HG03108 (cell line): Measurements from ENCODE around the gene PSMD2.
A peak's percentile ranks its signal among the peaks of the same experiment; 100 is the strongest.
"Not testable (repeated sequence)": the region's sequence is repeated elsewhere in the genome, so short reads cannot be mapped to it uniquely, and the experiment has no call there.

ENCODE experiments used
- ATAC-seq: cut with Tn5 transposase; IDR thresholded peaks from one replicate; pipeline ENCODE4 v1.9.1; 2021; ENCODE audit warnings: moderate library complexity; ENCODE audit not compliant: unreplicated experiment

PSMD2 gene

DNA sequence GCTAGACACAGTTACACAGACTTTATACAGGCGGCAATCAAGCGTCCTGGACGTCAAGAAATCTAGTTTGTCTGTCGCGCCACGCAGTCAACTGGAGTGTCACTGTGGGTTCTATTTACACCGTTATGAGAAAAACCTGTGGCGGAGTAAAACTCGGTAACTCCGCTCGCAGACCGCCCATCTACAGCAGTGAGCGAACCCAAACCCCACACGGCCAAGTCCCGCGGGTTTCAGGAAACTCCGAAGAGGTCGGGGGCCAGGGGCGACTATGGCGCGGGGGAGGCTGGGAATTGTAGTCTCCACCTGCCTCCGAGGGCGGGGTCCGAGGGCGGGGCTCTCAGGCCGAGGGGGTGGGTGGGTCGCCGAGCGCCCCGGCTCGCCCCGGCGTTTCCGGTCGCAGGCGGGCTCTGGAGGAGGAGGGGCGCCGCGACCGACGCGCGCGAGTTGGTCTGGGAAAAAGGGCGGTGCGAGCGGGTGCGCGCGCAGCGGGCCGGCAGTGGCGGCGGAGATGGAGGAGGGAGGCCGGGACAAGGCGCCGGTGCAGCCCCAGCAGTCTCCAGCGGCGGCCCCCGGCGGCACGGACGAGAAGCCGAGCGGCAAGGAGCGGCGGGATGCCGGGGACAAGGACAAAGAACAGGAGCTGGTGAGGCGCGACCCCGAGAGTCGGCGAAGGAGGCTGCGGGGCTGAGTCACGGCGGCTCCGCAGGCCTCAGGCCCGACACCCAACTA is at the start of gene PSMD2:
TSS of gene PSMD2 (plus strand) at position 483 of the 729 bp plus-strand sequence. CDS start at position 509, 26 bp downstream.
- peak; percentile 93 for ATAC-seq

DNA sequence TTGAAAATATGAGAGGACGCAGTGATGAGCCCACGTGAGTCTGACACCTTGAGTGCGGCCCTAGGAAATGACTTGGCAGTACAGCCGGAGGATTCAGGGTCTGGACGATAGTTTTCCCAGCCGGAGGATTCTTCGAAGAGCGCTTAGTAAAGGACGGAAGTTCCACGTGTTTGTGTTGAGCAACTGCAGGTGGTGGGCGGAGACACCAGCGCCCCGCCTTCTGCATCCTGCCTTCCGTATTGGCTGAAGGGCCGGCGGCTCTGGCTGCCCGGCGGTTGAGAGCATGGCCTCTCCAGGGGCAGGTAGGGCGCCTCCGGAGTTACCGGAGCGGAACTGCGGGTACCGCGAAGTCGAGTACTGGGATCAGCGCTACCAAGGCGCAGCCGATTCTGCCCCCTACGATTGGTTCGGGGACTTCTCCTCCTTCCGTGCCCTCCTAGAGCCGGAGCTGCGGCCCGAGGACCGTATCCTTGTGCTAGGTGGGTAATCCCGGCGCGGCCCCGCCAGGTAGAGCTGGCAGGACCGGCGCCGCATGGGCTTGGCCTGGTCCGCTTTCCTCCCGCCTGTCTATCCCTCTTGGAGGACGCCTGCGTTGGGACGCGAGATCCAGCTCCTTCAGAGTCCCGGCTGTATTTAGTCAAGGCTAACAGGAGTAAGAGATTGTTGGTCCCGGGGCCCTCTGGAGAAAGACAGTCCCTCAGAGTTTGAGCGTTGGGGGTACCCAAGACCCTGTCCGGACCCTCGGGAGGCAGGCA is 49.5 kb upstream of the PSMD2 start, which contains the start of gene EEF1AKMT4:
TSS of gene EEF1AKMT4 (plus strand) at position 261 of the 755 bp plus-strand sequence. CDS start at position 284, 23 bp downstream.
- peak; percentile 89 for ATAC-seq

DNA sequence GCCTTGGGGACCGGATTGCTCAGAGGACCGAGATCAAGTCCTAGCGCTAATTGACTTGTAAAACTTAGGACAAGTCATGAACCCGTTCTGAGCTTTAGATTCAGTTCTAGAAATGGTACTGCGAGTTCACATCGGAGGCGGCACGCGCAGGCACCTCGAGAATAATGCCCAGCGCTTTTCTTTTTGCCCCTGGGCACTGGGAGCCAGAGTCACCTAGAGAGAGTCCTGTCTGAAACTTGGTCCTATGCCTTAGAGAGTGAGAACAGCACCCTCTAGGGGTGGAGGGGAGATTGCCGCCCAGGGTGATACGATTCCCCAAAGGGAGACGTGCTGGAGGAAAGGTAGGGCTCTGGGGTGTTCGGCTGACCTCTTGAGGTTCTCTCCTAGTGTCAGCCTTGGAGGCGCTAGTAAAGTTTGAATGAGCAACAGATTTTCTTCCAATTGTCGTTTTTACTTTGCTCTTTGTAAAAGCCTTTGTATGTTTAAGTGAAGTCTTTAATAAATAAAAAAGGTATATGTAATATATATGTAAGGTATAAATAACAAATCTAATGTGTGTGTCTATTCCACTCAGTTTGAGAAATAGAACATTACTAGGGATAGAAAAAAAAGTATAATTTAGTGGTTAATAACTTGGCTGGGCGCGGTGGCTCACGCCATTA is 48.7 kb upstream of the PSMD2 start:
- ATAC-seq: peak; percentile 72

DNA sequence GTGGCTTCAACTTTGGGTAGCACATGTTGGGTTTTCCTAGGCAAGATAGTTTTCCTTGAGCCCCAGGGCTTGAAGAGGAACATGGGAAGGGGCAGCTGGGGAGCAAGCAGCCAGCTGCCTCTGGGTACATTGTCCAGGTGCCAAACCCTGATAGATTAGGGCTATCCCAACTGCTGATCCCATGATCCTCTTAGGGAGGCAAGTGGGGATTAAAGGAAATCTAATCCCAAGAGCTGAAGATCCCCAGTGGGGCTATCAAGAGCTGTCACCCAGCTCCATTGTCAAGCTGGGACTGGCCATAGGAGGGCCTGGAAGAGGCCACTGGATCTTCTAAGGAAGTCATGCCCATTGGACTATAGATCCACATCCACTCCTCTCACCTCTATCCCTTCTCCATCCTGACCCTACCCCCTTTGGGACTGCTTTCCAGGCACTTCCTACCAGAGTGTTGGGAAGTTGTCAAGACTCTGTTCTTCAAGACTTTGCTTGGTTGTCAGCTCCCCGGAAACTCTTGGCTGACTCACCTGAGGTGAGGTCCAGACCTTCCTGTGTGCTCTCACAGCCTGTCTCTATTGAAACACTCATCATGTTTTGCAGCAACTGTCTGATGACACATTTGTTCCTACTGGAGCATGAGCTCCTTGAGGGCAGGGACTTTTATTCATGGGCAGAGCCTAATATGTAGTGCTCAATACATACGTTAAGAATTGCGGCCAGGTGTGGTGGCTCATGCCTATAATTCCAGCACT is 43.6 kb upstream of the PSMD2 start:
- no peak for ATAC-seq

DNA sequence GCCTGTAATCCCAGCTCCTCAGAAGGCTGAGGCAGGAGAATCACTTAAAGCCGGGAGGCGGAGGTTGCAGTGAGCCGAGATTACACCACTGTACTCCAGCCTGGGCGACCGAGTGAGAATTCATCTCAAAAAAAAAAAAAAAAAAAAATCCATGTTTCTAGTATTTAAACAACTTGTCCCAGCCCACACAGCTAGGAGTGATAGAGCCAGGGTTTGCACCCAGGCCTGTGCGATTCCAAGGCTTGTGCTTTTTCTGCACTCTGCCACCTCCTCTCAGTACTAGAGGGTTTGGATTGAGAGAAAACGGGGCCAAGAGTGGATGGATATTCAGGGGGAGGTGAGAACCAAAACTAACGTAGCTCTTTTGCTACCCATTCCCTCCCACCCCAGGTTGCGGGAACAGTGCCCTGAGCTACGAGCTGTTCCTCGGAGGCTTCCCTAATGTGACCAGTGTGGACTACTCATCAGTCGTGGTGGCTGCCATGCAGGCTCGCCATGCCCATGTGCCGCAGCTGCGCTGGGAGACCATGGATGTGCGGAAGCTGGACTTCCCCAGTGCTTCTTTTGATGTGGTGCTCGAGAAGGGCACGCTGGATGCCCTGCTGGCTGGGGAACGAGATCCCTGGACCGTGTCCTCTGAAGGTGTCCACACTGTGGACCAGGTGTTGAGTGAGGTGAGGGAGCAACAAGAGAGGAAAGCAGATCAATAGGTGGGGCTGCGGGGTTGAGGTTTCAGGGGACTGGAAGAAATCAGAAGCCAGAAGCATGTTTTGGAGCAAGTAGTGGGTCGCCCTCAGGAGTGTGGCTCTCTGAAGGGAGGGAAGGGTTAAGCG is 41.7 kb upstream of the PSMD2 start:
- no peak for ATAC-seq

DNA sequence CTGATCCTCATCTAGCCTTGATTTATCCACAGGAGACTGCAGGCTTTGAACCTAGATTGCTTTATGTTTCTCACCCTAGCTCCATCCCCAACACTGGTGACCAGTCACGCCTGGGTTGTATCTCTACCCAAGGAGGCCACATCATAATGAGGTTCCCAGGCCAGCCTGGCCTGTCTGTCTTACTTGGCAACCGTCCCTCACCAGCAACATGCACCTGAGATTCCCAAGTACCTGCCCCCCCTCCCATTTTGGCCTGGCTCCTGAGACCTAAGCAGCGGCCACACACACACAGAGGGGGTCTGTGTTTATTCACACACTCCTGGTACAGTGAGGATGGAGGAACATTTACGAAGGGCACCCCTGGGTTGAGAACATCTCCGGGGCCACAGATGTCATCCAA is 40.1 kb upstream of the PSMD2 start:
- no peak for ATAC-seq

DNA sequence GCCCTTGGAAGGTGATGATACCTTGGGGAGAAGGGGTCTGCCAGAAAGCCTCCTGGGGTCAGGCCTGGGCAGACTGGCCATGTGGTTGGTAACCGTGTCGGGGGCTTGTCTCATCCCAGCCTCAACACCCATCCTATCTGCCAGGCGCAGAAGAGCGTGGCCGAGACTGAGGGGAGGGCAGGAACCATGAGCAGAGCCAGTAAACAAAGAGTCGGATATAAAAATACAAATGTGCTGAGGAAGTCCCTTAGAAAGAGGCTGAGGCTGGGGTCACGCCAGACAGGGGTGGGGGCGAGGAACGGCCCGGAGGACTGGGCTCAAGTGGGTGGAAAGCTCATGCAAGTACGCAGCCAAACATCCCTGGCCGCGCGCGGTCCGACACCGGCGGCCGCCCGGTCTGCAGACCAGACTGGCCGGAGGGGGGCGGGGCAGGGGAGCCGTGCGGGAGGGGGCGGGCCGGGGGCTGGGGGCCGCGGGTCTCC is 39.6 kb upstream of the PSMD2 start:
- no peak for ATAC-seq

DNA sequence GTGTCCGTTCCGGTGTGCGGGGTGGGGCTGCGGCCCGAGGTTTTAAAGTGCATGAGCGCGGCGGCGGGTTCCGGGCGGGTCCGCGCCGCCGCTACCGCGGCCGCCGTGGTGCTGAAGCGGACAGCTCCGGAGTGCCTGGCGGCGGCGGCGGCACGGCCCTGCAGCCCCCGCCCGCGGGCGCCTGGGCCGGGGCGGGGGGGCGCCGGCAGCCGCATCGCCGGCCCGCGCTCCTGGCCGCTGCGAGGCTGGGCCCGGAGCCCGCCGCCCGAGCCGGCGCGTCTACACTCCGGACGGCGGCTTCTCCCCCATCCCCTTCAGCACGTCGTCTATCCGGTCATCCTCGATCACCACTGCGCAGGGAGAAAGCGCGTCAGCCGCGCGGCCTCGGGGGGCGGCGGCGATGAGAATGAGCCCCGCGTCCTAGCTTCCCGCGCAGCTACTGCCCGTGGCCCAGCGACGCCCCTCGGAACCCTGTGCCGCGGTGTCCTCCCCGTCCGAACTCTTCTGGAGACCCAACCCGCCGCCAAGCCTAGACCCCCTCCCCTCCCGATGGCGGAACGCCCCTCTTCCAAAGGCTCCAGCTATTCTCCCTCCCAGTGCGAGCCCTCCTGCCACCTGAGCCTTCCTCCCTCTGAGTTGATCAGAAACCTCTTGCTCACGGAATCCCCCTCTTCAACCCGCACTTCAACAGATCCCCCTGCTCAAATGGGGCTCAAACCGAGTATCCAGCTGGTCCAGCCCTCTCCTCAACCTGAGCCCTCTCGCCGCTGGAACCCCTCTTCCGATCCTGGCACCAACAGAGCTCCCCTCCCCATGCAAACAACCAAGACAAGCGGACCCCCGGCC is 38.9 kb upstream of the PSMD2 start:
- no peak for ATAC-seq

DNA sequence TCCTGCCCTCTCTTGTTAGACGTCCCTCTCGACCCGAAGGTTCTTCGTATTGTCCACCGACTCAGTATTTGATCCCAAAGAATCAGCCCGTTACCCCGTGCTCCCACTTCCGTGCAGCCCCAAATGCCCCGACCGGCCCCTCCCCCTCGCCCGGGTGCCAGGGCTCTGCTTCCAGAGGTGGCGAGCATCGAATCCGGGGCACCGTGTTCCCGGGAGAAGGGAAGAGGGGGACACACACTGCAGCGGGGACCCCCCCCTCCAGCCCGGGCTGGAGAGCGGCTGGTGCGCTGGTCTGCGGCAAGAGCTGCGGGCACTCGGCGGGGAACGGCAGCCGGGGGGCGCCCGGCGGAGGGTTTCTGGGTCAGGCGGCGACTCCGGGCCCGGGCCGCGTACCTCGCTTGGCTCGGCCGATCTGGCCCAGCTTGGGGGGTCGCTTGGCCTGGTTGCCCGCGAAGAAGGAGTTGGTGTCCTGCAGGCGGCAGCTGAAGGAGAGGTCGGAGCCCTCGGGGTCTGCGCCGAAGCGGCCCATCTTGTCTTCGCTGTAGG is 38.2 kb upstream of the PSMD2 start:
- no peak for ATAC-seq

DNA sequence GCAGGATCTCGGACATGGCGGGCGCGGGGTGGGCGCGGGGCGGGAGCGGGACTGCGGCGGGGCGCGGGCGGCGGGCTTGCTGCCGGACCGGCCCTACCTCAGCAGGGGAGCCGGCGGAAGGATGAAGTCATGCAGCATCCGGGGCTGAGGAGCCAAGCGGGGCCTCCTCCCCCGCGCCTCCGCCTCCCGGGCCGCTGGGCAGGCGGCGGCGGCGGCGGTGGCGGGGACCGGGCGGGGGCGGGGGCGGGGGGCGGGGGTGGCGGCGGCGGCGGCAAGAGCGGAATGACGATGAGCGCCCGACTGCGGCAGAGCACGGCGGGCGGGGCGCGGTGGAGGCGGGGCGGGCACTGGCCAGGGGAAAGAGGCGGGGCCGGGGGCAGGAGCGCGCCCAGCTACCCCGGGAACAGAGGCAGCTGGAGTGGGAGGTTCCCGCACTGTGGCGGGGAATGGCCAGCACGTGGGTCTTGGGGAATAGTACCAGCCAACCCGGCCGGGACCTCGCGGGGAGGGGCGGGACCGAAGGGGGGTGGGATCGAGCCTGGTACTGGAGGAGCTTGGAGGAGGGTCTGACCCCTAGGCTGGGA is 37.7 kb upstream of the PSMD2 start, which contains the start of gene CAMK2N2:
TSS of gene CAMK2N2 (minus strand) at position 284 of the 584 bp plus-strand sequence. CDS start at position 16, 268 bp downstream.
- no peak for ATAC-seq

DNA sequence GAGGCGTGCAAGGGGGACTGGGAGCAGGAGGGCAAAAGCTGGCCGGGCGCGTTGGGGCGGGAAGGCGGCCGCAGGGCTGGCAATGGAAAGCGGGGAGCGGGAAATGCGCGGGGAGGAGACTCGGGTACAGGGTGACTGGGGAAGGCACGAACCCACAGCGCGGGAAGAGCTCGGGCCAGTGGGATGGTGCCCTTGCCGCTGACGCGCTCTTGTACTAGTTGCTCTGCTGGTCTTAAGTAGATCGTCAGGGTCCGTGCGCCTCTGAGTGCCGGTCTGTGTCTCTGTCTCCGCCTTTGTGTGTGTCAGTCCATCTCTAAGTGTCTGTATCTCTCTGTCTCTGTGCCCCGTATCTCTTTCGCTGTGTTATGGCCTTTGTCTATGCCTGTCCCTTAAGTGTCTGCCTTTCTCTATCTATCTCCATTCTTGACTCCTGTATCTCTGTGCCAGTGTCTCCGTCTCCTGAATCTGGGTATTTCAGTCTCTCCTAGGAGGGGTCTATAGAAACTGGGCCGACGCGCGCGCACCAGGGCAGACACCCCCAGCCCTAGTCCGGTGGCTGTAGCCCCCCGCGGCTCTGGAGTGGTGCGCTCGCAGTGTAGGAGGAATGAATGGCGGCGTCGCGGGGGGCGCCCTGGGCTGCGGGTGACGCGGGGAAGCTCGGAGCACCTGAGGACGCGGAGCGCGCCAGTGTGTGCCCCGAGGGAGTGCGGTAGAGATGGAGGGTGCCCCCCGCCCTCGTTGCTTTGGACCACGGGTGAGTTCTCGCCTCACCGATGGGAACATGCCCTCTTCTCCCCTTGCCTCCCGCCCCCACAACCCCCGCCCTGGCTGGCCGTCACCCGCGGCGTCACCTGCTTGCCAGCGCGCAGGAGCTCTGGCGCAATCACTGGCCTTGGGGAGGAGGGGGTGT is 36.9 kb upstream of the PSMD2 start:
- no peak for ATAC-seq

DNA sequence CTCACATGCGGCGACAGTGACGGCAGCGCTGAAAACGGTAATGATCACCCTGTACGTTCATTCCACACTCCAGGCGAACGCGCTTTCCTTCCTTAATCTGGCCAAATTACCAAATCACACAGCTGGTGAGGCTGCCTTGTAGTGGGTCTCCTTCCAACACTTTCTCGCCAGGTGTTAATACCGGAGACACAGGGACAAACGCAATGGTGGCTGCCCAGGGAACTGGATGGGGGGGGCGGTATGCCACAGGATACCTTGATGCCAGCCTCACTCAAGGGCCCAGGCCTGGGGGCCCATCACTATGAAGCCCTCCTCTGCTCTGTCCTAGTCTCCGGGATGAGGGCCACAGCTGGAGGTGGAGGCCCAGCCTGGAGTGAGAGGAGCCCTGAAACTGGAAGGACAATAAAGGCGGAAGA is 36.3 kb upstream of the PSMD2 start:
- ATAC-seq: no peak

DNA sequence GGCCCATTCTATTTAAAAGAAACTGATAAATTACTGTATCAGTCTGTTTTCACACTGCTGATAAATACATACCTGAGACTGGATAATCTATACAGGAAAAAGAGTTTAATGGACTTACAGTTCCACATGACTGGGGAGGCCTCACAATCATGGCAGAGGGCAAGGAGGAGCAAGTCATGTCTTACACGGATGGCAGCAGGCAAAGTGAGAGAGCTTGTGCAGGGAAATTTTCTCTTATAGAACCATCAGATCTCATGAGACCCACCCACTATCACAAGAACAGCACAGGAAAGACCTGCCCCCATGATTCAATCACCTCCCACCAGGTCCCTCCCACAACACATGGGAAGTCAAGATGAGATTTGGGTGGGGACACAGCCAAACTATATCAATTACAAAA is 31.8 kb upstream of the PSMD2 start:
- not testable (repeated sequence) for ATAC-seq

DNA sequence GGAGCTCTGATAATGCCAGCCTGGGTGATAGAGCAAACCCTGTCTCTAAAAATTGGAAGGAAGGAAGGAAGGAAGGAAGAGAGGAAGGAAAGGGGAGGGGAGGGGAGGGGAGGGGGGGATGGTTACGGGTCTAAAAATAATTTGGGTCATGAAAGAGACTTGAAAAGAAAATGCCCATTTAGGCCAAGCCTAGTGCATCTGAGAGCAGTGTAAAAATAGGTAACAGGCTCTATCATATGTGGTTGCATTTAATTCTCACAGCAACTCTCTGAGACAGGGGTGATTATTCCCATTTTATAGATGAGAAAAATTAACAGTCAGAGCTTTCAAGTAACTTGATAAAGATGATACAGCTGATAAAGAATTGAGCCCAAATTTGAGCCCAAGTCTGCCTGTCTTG is 26.8 kb upstream of the PSMD2 start:
- no peak for ATAC-seq

DNA sequence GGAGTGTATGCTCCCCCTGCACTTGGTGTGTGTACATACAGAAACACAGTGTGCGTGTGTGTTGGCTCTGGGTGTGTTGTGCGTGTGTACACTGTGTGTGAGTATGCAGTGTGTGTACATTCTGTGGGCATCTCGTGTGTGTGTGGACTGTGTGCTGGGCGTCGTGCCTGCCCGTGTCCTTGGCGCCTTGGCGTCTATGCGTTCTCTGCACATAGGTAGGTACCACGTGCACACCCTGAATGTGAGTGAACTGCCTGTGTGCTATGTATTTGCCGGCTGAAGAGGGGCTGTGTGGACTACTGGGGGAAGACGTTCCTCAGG is 23.7 kb upstream of the PSMD2 start:
- no peak for ATAC-seq

DNA sequence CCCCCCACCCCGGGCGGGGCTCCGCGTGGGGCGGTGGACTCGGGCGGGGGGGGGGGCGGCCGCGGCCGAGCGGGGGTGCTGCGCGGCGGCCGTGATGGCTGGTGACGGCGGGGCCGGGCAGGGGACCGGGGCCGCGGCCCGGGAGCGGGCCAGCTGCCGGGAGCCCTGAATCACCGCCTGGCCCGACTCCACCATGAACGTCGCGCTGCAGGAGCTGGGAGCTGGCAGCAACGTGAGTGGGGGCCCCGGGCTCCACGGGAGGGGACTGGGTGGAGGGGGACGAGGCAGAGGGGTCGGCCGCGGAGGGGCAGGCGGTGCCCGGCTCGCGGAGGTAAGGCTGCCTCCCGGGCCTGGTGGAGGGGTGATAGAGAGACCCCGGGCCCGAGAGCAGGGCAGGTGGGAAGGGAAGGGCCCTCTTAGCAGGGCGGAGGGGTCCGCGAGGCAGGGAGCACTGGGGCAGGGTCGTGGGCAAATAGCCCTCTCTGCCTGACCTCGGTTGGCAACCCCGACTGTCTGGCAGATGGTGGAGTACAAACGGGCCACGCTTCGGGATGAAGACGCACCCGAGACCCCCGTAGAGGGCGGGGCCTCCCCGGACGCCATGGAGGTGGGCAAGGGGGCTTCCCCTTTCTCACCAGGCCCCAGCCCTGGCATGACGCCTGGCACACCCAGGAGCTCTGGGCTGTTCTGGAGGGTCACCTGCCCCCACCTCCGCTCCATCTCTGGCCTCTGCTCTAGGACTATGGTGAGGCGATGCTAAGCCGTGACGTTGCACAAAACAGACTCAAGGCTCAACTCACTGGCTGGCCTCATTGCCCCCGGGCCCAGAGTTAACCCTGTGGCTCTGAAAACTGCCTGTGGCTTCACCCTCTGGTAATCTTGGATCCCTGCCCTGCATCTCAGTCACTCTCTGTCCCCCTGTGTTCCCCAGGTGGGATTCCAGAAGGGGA is 22.8 kb upstream of the PSMD2 start, which contains the start of gene ECE2:
TSS of gene ECE2 (plus strand) at position 62 of the 950 bp plus-strand sequence. CDS start at position 194, 132 bp downstream.
- no peak for ATAC-seq
